Immature natural killer cell (primary cell): ENCODE results near the gene APBA1. TPM values are rescaled to one million over a fixed set of nuclear protein-coding genes. Genes with fewer than 3 reads are reported as not detected.

Experiments
- DNase-seq, 3 donors: peaks; one replicate each; pipeline ENCODE4 v3.0.0; 2022; ENCODE audit warnings: mixed read lengths in 1 of 3
- H3K27ac Mint-ChIP-seq, 6 donors: one replicate each; pipeline ENCODE4 v1.8.0; 2020; ENCODE audit warnings: mixed read lengths in 6 of 6, mild to moderate bottlenecking in 5 of 6, inconsistent platforms in 4 of 6, moderate library complexity in 3 of 6
- H3K27me3 Mint-ChIP-seq, 3 donors: one replicate each; pipeline ENCODE4 v1.8.0; 2020 to 2021; ENCODE audit warnings: low read depth in 3 of 3, mild to moderate bottlenecking in 3 of 3, mixed read lengths in 3 of 3, moderate library complexity in 3 of 3, inconsistent platforms in 1 of 3
- H3K36me3 Mint-ChIP-seq, 3 donors: one replicate each; pipeline ENCODE4 v1.8.0; 2020; ENCODE audit warnings: mixed read lengths in 3 of 3, inconsistent platforms in 2 of 3, mild to moderate bottlenecking in 2 of 3
- H3K4me1 Mint-ChIP-seq, 2 donors: one replicate each; pipeline ENCODE4 v1.8.0; 2020; ENCODE audit warnings: inconsistent platforms in 2 of 2, mild to moderate bottlenecking in 2 of 2, mixed read lengths in 2 of 2, moderate library complexity in 1 of 2
- H3K4me3 Mint-ChIP-seq, 5 donors: one replicate each; pipeline ENCODE4 v1.8.0; 2020; ENCODE audit warnings: mild to moderate bottlenecking in 5 of 5, mixed read lengths in 5 of 5, inconsistent platforms in 3 of 5, moderate library complexity in 3 of 5
- H3K9me3 Mint-ChIP-seq, 6 donors: one replicate each; pipeline ENCODE4 v1.8.0; 2020; ENCODE audit warnings: mild to moderate bottlenecking in 6 of 6, mixed read lengths in 6 of 6, inconsistent platforms in 4 of 6, moderate library complexity in 3 of 6
- polyA plus RNA-seq, 3 donors: library from polyadenylated mRNA; unstranded; fragments of 300-500 nt; fragmentation: Illumina TruSeq; gene quantifications; one replicate each; pipeline ENCODE4 v1.2.3, GENCODE V29; 2021

The APBA1 gene
- polyA plus RNA-seq, 3 donors from 2014 or later: not detected

DNA sequence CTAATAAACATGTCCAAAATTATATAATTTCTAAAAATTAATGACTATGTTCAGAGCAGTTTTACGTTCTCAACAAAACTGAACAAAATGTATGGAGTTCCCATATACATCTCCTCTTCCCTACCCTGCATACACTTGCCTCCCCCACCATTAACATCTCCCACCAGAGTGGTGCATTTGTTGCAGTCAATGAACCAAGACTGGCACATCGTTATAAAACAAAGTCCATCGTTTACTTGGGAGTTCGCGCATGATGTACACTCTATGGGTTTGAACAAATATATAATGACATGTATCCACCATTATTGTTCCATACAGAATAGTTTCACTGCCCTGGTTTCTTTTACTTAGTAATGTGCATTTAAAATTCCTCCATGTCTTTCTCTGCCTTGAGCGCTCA, 130.1 kb downstream of the APBA1 start:
- no peak overlapping the region for H3K27ac Mint-ChIP-seq

GRCh38 chr9:69535911-69536310, 136.3 kb downstream of the APBA1 start:
- peaks cover 0 to 9% (median 7%) of the 10 kb centered on the region in 3 donors for H3K27me3 Mint-ChIP-seq
- H3K4me3 Mint-ChIP-seq: no peak overlapping the region
- no peaks in the 10 kb centered on the region for H3K4me1 Mint-ChIP-seq
- H3K36me3 Mint-ChIP-seq: no peaks in the 10 kb centered on the region
- DNase-seq: no peak
- peaks cover 0 to 3% (median 0%) of the 10 kb centered on the region in 6 donors for H3K9me3 Mint-ChIP-seq
- no peak overlapping the region for H3K27ac Mint-ChIP-seq

More for the DNA sequence above, 130.1 kb downstream of the APBA1 start:
- no peaks in the 10 kb centered on the region for H3K4me1 Mint-ChIP-seq
- no peak overlapping the region for H3K4me3 Mint-ChIP-seq
- DNase-seq: no peak
- no peaks in the 10 kb centered on the region for H3K36me3 Mint-ChIP-seq
- peaks cover 3 to 10% (median 3%) of the 10 kb centered on the region in 3 donors for H3K27me3 Mint-ChIP-seq
- H3K9me3 Mint-ChIP-seq: no peaks in the 10 kb centered on the region

DNA sequence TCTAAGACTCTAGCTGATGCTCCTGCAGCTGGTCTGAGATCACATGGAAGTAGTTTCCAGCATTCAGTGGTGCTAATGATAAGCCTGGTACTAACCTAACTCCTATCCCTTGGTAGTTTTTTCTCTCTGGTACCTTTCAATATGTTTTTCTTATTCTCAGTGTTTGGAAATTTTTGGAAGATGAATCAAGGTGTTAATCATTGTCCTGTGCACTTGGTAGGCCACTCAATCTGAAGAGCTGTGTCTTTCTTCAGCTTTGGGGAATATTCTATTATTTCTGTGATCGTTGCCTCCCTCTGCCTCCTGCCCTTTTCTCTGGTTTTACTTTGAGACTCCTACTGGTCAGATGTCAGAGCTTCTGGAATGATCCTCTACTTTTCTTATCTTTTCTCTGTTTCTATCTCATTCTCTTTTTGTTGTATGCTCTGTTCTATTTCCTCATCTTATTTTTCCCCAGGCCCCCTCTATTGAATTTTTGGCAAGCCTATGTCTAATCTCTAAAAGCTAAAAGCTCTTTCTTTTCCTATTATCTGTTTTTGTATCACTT, 136.8 kb downstream of the APBA1 start:
- no peak for DNase-seq
- no peaks in the 10 kb centered on the region for H3K36me3 Mint-ChIP-seq
- no peak overlapping the region for H3K27ac Mint-ChIP-seq
- H3K27me3 Mint-ChIP-seq: peaks cover 0 to 9% (median 7%) of the 10 kb centered on the region in 3 donors
- H3K9me3 Mint-ChIP-seq: peaks cover 0 to 3% (median 0%) of the 10 kb centered on the region in 6 donors
- no peak overlapping the region for H3K4me3 Mint-ChIP-seq
- no peaks in the 10 kb centered on the region for H3K4me1 Mint-ChIP-seq

GRCh38 chr9:69532396-69532795, 139.8 kb downstream of the APBA1 start:
- Mint-ChIP-seq H3K27me3 (peaks cover 2 to 3% (median 2%) of the 10 kb centered on the region in 3 donors), H3K4me3 (no peak overlapping the region), H3K9me3 (peaks cover 0 to 3% (median 0%) of the 10 kb centered on the region in 6 donors), H3K4me1 (no peaks in the 10 kb centered on the region), H3K36me3 (no peaks in the 10 kb centered on the region), H3K27ac (no peak overlapping the region)
- DNase-seq: no peak

DNA sequence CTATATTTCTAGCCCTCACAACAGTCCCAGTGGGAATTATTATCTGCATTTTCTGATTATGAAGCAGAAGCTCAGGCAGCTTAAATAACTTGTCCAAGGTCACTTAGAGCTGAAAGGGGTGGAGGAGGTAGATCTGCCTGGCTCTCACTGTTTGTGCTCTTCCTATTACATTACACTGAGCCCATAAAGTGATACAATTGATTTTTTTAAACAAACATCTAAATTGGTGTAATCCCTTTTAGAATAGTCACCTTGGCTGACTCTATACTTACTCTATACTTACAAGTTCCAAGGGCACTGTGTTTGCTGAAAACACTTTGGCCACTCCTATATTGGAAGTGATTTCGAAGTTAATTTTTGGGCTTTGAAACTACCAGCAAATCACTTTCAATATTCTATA, 144.7 kb downstream of the APBA1 start:
- Mint-ChIP-seq H3K36me3 (no peaks in the 10 kb centered on the region), H3K4me3 (no peak overlapping the region), H3K27ac (no peak overlapping the region), H3K9me3 (peaks cover 0 to 10% (median 6%) of the 10 kb centered on the region in 6 donors), H3K4me1 (no peaks in the 10 kb centered on the region), H3K27me3 (peaks cover 2 to 8% (median 5%) of the 10 kb centered on the region in 3 donors)
- DNase-seq: no peak

DNA sequence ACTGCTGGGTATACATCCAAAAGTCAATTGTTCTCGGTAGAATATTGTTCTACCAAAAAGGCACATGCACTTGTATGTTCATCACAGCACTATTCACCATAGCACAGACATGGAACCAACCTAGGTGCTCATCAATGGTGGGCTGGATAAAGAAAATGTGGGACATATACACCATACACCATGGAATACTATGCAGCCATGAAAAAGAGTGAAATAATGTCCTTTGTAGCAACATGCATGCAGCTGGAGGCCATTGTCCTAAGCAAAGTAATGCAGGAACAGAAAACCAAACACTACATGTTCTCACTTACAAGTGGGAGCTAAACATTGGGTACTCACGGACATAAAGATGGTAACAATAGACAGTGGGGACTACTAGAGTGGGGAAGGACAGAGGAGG, 145.5 kb downstream of the APBA1 start:
- Mint-ChIP-seq H3K9me3 (peaks cover 0 to 13% (median 6%) of the 10 kb centered on the region in 6 donors), H3K27me3 (peaks cover 2 to 8% (median 5%) of the 10 kb centered on the region in 3 donors), H3K4me3 (no peak overlapping the region), H3K36me3 (no peaks in the 10 kb centered on the region), H3K4me1 (no peaks in the 10 kb centered on the region), H3K27ac (no peak overlapping the region)
- no peak for DNase-seq

DNA sequence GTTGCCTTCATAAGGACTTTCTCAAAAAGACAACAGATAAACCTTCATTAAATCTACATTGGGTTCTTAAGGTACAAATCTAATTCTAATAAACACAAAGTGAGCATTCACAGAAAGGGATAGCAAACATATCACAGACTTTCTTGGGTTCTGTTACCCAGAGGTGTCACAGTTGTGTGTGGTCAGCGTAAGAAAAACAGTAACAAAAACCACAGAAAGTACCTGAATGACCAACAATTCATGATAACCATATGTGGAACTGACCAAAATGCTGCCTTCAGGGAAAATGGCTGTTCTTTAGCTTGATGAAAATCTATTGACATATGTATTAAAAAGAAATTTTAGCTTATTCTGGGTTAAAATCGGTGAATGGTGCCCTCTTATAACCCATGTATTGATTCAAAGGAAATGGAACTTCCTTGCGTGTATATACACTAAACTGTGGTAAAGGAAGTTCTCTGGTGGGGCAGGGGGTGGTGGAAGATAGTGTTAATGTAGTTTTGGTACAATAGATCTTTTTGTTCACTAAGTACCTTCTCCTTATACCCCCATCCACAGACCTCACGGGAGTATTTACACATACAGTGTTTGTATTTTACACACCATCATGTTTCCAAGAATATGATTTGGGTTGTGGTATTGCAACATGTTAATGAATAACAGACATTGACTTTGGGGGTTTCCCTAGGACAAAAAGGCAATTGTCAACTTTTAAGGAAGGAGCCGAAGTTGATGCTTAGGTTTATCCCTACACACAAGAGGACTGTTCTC, 152.5 kb downstream of the APBA1 start:
- Mint-ChIP-seq H3K27me3 (peaks cover 0 to 10% (median 2%) of the 10 kb centered on the region in 3 donors), H3K4me1 (peaks cover 12 to 22% of the 10 kb centered on the region in 2 donors)
- peak in 1 of 3 donors; percentile 2 for DNase-seq

DNA sequence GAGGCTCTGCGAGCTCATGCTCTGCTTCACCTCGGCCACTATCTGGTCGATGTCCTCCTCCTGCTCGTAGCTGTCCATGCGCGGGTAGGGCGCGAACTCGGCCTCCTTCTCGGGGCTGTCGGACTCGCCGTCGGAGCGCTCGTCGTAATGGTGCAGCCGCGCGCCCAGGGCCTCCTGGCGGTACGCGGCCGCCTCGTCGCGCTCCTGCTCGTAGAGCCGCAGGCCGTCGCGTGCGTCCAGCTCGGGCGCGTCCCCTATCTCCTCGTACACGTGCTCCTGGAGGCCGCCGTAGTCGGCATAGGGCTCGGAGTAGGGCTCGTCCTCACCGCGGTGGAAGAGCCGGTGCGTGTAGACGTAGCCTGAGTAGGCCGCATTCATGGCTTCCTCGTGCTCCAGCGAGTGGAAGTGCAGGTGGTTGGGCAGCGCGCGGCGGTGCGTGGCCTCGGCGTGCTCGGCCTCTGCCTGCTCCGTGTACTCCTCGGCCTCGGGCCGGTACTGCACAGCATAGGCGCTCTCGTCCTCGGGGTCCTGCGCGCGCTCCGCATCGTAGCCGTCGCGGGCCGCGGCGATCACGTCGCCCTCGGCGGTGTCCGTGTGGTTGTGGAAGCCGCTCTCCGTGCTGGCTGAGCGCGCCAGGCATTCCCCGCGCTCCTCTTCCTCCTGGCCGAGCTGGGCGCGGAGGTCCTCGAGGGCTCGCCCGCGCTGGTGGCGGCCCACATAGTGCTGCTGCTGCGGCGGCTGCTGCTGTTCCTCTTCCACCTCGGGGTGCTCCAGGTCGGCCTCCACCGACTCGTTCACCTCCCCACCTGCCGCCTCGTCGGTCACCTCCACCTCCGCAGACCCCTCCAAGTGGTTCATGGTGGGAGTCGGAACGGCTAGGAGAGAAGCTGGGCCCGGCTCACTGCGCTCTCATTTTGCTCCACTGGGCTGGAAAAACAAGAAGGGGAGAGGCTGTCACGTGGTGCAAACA, 155.5 kb downstream of the APBA1 start:
- H3K36me3 Mint-ChIP-seq: no peaks in the 10 kb centered on the region
- H3K9me3 Mint-ChIP-seq: peaks cover 0 to 4% (median 0%) of the 10 kb centered on the region in 6 donors
- H3K27ac Mint-ChIP-seq: no peak overlapping the region
- peaks cover 0 to 3% (median 0%) of the 10 kb centered on the region in 3 donors for H3K27me3 Mint-ChIP-seq
- peaks cover 12 to 22% of the 10 kb centered on the region in 2 donors for H3K4me1 Mint-ChIP-seq
- H3K4me3 Mint-ChIP-seq: no peak overlapping the region
- DNase-seq: no peak

More for the DNA sequence above, 152.5 kb downstream of the APBA1 start:
- Mint-ChIP-seq H3K27ac (no peak overlapping the region), H3K36me3 (no peaks in the 10 kb centered on the region), H3K4me3 (peak overlapping the region in 1 of 5 donors; percentile 9), H3K9me3 (peaks cover 0 to 11% (median 2%) of the 10 kb centered on the region in 6 donors)

GRCh38 chr9:69515810-69516209, 156.4 kb downstream of the APBA1 start:
- Mint-ChIP-seq H3K9me3 (peaks cover 0 to 4% (median 0%) of the 10 kb centered on the region in 6 donors), H3K4me3 (no peak overlapping the region), H3K27ac (no peak overlapping the region), H3K36me3 (no peaks in the 10 kb centered on the region), H3K27me3 (peaks cover 0 to 3% (median 0%) of the 10 kb centered on the region in 3 donors), H3K4me1 (peaks cover 12 to 21% of the 10 kb centered on the region in 2 donors)
- no peak for DNase-seq

DNA sequence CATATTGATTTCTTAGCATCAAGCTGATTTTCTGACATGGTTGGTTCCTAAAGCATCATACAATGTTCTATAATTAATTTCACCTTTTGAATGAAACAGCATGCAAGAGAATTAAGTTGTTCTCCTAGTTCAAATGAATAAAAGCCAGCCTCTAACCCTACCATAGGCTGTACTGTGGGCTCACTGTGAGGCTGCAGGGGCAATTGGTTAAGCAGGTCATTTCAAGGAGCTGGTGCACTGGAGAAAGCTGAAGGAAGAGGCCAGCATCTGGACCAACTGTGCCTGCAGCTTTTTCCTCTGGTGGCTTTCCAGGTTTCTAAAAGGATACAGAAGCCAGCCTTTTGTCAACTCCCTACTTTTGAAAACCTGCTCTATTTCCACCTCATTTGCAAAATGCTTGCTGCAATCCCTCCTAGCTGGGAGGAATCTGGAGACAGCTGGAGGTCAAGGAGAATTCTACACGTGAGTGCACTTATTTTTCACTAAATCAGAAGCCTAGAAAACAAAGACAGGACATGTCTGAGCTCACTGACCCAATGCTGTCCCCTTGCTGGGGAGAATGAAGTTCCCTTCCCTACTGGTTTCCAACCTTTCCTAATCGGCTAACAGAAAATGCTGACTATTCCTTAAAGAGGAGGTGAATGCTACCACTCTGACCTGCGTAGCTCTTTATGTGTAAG, 158.9 kb downstream of the APBA1 start:
- Mint-ChIP-seq H3K27me3 (peaks cover 0 to 3% (median 0%) of the 10 kb centered on the region in 3 donors), H3K4me3 (no peak overlapping the region), H3K36me3 (no peaks in the 10 kb centered on the region), H3K4me1 (no peaks in the 10 kb centered on the region), H3K27ac (no peak overlapping the region), H3K9me3 (peaks cover 0 to 4% (median 0%) of the 10 kb centered on the region in 6 donors)
- DNase-seq: no peak

DNA sequence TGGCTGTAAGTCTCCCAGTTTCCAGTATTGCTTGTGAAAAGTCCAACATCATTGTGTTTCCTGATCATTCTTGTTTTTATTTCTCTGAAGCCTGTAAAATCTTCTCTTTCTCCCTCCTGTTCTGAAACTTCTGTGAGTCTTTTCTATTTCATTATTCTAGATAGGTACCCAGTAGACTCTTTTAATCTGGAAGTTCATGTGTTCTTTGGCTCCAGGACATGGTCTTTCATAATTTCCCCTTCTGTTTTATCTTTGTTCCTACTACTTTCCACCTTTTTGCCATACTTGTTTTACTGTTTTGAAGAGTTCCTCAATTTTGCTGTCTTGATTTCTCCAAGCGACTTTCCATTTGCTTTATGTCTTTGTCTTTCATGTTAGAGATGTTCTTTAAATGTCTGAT, 168.1 kb downstream of the APBA1 start:
- Mint-ChIP-seq H3K4me3 (no peak overlapping the region), H3K27ac (no peak overlapping the region), H3K36me3 (no peaks in the 10 kb centered on the region), H3K9me3 (no peaks in the 10 kb centered on the region), H3K4me1 (no peaks in the 10 kb centered on the region), H3K27me3 (peaks cover 0 to 3% (median 0%) of the 10 kb centered on the region in 3 donors)
- no peak for DNase-seq

GRCh38 chr9:69502671-69503301, 169.4 kb downstream of the APBA1 start:
- Mint-ChIP-seq H3K27me3 (peaks cover 0 to 3% (median 0%) of the 10 kb centered on the region in 3 donors), H3K4me3 (no peak overlapping the region), H3K36me3 (no peaks in the 10 kb centered on the region), H3K9me3 (no peaks in the 10 kb centered on the region), H3K27ac (no peak overlapping the region), H3K4me1 (no peaks in the 10 kb centered on the region)
- no peak for DNase-seq

- Mint-ChIP-seq H3K36me3 (no peaks in the 10 kb centered on the region), H3K4me1 (no peaks in the 10 kb centered on the region), H3K4me3 (no peak overlapping the region), H3K27ac (no peak overlapping the region), H3K27me3 (peaks cover 0 to 3% (median 0%) of the 10 kb centered on the region in 3 donors), H3K9me3 (no peaks in the 10 kb centered on the region)
- no peak for DNase-seq
Measured at GRCh38 chr9:69500896-69501295, 171.3 kb downstream of the APBA1 start.
